Activated naive CD8-positive, alpha-beta T cell treated with anti-CD3 and anti-CD28 coated beads, Interleukin-2, amount 50 U/mL, for 16 hours (primary cell): ENCODE results near the gene ACTR1B.
A peak's percentile ranks its signal among the peaks of the same experiment; 100 is the strongest.
"Not testable (repeated sequence)": the region's sequence is repeated elsewhere in the genome, so short reads cannot be mapped to it uniquely, and the experiment has no call there.

Source experiments
- DNase-seq: peaks from one replicate; pipeline ENCODE4 v3.0.0-alpha.2; 2020; ENCODE audit warnings: low read depth, low spot score

ACTR1B gene

DNA sequence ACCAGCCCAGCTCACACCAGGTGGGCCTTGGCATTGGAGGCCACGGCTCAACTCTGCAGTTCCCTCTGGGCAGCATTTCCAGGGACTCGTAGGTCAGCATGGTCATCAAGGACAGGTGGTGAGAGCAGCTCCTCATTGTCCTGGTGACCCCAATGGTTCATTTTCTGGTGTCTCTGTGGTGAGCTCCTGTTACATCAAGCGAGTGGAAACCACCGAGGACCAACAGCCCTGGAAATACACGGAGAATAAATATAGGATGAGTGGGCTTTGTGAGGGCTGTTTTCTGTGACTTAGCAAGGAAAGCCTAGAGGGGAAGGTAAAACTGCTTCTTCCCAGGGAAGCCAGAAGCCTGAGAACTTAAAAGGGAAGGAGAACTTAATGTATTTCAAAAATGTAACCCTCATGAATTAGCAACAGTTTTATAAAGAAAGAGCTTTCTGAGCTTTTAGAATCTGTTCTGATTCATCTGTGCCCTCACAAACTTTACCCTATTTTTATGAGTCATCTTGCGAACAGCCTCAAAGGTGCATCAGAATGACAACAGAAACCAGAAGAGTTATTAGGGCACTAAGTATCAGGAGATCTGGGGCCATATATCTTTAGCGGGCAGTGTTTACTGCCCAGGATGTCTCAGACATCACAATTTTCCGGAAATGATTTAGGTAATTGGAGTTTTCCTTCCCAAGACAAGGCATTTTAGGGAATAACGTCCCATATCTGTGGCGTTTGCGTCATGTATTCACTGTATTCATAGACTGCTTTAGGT is 24.4 kb upstream of the ACTR1B start:
- no peak for DNase-seq

DNA sequence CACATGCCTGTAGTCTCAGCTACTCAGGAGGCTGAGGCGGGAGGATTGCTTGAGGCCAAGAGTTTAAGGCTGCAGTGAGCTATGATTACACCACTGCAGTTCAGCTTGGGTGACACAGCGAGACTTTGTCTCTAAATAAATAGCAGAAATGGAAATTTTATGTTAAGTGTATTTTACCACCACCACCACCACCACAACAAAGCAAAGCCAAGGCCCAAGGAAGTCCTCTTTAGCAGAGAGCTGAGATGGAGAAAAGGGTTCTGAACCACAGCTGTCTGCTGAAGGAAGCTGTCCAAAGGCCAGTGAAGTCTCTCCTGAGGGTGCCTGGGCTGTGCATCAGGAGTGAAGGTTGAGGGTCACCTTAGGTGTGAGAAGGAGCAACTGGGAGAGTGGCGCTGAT is 23.4 kb upstream of the ACTR1B start:
- not testable (repeated sequence) for DNase-seq

DNA sequence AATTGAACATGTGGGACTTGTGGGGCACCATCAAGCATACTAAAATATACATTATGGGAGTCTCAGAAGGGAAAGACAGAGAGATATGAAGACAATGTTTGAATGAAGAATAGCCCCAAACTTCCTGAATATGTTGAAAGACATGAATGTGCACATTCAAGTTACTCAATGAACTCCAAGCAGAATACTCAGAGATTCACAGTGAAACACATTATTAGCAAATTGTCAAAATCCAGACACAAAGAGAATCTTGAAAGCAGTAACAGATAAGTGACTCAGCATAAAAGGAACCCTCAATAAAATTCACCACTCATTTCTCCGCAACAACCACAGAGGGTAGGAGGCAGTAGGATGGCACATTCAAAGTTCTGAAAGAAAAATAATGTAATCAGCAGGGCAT is 14.5 kb upstream of the ACTR1B start:
- no peak for DNase-seq

DNA sequence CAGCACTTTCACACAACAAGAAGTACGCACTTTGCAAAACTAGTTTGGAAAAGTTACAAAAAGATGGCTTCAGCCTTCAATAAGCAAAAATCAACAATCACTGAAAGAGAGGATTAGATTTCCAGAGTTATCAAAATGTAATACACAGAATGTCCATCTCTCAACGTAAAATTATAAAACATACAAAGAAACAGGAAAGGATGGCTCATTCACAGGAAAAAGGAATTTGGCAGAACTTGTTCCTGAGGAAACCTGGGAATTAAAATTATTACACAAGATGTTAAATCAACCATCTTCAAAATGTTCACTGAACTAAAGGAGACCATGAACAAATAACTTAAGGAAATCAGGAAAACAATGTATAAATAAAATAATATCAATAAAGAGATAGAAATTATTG is 13.6 kb upstream of the ACTR1B start:
- no peak for DNase-seq

DNA sequence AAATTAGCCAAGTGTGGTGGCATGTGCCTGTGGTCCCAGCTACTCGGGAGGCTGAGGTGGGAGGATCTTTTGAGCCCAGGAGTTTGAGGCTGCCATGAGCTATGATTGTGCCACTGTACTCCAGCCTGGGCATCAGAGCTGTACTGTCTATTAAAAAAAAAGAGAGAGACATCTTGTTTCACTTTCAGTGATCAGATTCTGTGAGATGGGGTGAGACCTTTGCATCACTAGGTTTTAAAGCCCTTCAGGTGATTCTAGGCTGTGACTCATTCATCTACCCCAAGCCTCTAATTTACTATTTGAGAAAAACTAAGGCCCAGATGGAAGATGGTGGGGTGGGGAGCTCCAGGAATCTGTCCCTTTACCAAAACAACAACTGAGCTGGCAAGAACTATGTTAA is 12.8 kb upstream of the ACTR1B start:
- no peak for DNase-seq

DNA sequence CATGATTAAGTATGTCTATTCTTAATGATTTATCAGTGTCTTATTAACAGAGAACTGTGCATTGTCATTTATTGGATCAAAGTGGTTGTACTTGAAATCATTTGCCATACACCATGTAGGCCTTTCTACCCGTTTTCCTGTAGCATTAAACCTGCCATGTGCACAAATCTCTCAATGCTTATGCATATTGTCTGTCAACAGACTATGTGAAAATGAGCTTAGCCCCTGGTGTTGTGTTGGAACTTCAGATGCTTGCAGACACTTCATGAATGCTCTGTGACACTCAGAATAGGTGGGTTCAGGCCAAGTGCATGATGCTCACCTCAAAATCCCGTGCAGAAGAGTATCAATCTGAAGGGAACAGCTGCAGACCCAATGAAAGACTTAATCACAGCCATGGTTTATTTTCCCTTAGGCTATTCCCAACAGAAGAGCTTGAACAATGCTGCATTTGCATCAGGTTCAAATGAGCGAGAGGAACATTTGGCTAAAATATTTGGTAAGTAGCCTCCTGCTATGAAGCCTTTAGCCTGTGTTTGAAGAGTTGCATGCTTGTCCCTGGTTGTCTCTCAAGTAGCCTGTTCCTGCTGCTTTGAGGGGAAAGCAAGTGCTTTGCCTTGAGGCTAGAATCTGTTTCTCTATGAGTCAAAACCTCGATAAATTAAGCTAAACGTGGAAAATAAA is 11.7 kb upstream of the ACTR1B start:
- DNase-seq: no peak

DNA sequence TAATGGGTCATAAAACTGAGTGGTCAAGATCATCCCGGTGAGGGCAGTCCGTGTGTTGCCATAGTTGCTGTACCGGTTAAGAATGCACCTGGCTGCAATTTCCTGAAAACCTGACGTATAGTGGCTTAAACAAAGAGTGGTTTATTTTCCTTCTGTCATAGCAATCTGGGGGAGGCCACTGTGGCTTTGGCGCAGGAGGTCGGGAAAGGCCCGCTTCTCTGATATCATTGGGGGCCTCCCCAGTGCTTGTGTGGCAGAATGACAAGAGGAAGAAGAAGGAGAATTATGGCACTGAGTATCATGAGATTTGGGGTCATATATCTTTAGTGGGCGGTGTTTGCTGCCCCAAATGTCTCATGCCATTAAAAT is 10.1 kb upstream of the ACTR1B start:
- no peak for DNase-seq

DNA sequence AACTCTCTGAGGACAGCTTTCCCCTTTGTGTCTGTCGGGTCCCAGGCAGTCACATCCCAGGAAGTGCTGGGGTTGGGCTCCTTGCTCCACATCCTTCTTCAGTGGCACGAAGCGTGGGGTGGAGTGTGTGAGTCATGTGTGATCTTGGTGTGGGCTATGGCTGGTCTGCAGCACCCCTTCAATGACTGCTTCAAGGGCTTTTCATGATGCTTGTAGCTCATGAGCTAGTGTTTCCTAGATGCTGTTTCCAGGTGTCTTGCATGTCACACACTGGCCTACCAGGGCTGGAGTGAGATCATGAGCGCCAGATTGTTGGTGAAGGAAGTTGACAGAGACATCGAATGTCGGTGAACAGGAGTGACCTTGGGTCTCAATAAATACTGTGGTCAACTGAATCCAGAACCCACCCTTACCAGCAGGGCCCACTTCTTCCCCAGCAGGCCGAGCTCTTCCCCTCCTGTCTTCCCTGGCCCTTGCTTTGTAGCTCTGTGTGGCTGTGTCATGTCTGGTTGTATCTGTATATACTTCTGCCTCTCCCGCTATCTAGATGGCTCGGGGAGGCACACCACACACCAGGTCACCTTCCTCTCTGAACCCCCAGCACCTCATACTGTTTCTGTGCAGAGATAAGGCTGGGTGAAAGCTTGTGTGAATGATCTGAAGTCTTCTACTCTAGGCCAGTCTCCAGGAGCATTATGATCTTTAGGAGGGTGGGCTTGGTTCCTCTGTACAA is 9.5 kb upstream of the ACTR1B start:
- DNase-seq: no peak

DNA sequence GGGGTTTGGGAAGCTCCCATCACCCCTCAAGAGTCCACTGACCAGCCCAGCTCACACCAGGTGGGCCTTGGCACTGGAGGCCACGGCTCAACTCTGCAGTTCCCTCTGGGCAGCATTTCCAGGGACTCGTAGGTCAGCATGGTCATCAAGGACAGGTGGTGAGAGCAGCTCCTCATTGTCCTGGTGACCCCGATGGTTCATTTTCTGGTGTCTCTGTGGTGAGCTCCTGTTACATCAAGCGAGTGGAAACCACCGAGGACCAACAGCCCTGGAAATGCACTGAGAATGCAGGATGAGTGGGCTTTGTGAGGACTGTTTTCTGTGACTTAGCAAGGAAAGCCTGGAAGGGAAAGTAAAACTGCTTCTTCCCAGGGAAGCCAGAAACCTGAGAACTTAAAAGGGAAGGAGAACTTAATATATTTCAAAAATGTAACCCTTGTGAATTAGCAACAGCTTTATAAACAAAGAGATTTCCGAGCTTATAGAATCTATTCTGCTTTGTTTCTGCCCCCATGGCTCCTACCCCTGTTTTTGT is 8.8 kb upstream of the ACTR1B start:
- not testable (repeated sequence) for DNase-seq

DNA sequence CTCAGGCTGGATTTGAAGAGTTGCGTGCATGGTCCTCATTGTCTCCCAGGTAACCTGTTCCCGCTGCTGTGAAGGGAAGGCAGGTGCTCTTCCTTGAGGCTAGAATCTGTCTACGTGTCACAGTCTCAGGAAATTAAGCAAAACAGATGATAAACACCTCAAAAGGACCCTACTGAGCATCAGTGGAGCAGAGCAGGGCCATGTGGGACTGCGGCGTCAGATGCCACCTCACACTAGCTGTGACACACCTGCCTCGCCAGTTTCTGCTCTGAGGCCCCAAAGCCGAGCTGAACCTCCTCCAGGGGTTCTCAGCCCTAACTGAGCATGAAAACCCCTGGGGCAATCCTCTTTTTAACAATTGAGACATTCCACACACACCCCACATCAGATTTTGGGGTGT is 7.7 kb upstream of the ACTR1B start:
- no peak for DNase-seq

DNA sequence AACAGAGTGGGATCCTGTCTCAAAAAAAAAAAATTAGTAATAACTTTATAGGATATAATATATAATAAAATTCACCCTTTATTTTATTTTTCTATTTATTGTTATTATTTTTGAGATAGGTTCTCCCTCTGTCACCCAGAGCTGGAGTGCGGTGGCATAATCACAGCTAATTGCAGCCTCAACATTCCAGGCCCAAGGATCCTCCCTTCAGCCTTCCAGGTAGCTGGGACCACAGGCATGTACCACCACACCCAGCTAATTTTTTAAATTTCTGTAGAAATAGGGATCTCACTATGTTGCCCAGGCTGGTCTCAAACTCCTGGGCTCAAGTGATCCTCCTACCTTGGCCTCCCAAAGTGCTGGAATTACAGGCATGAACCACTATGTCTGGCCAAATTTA is 6.6 kb upstream of the ACTR1B start:
- DNase-seq: no peak

DNA sequence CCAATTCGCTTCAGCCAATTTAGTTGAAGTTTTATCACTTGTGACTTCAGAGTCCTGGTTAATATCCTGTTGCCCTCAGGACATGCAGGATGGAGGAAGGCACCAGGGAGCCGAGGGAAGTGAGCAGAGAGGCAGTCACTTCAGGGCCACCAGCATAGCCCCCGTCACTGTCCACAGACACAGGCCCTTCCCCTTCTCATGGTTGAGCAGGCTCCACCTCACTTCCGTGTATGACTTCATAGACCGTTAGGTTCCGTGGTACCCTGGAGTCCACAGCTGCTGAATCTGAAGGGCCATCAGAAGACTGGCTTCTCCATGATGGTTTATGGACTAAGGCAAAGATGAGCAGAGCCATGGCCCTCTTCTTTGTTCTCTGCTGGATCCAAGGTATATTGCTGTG is 5.6 kb upstream of the ACTR1B start, which contains the start of gene C2orf92:
C2orf92 (plus strand) TSS at position 266 of the 400 bp plus-strand sequence; CDS start at position 342, 76 bp downstream.
- no peak for DNase-seq

DNA sequence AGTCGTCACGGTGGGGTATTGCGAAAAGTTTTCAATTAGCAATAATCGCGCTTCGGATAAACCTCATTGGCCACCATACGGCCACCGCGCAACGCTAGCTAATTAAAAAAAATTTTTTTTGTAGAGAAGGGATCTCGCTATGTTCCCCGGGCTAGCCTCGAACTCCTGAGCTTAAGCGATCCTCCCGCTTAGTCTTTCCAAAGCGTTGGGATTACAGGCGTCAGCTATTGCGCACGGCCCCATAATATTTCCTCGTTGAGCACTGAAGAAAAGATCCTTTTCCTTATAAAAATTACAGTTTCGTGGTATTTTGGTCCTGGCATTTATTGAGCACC is 759 bp upstream of the ACTR1B start:
- DNase-seq: no peak

DNA sequence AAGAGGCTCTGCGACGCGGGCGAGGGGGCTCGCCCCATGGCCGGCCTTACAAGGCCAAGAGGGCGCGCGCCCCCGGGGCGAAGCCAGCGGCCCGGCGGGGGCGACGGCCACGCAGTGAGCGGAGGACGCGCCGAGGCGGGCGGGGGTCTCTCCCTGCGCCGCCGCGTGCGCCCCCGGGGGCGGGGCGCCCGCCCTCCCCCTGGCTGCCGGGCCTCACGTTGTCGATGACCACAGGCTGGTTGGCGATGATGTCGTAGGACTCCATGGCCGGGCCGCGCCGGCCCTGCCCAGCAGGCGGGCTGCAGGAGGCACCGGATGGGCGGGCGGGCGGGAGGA is 250 bp downstream of the ACTR1B start:
- DNase-seq: no peak

DNA sequence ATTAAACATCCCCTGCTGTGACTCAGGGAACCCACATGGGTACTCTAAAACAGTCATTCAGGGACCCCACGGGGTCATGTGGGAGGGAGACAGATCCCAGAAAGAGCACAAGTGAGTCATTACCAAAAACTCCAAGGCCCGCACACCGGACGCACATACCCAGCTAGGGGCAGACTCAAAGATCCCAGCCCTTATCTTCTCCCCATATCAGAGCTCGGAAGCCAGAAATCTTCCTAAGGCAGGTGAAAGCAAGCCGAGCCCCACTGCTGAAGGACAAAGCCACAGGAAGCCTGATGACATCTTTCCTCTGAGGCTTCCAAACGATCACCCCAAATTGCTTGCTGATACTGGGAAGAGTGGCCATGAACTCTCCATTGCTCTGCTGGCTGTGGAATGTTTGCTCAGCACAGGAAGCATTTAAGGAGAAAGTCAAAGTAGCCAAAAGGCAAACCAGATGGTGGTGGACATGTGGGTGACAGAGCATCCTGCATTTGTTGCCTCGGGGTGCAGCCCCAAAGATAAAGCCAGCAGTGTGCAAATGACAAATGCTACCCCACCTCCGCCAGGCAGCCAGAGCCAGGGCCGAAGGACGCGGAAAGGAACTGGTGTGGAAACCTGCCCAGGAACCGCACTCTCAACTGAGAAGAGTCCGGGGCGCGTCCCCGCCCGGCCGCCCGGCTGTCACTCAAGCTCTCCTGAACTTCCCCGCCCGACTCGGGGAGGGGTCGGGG is 784 bp downstream of the ACTR1B start:
- DNase-seq: peak; percentile 67

DNA sequence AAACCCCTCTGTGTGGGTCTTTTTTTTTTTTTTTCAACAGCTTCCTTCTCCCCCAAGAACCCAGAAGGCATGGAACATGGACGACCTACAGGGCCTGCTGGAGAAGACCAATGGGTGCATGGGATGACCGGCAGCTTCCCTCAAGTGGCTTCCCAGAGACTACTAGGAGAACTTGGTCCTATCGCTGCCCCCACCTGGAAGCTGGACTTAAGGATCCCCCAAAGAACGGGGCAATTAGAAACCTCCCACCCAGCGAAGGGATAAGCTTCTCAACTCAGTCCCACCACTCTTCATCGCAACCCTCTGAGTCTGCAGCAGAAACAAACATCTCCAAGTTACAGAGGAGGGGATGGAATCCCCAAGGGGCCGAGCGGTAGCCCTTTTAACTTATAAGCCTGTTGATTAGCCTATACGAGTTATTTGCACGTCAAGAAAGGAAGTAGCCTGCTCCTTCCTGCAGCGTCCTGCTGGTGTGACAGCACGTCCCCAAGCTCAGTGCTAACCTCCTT is 1.4 kb downstream of the ACTR1B start:
- no peak for DNase-seq

DNA sequence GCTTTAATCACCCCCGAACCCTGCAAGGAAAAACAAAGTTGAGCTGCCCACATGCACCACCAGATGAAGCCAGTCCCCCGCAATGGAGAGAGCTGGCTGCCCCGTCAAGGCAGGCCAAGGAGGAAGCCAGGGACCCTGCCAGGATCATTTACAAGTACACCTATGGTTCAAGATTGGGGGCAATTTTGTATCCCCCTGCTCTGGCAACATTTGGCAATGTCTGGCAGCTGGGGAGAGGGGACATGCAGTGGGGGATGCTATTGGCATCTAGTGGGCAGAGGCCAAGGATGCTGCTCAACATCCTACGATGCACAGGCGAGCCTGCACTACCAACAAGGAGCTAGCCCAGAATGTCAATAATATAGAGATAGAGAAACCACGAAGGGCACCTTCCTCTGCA is 1.9 kb downstream of the ACTR1B start:
- no peak for DNase-seq

DNA sequence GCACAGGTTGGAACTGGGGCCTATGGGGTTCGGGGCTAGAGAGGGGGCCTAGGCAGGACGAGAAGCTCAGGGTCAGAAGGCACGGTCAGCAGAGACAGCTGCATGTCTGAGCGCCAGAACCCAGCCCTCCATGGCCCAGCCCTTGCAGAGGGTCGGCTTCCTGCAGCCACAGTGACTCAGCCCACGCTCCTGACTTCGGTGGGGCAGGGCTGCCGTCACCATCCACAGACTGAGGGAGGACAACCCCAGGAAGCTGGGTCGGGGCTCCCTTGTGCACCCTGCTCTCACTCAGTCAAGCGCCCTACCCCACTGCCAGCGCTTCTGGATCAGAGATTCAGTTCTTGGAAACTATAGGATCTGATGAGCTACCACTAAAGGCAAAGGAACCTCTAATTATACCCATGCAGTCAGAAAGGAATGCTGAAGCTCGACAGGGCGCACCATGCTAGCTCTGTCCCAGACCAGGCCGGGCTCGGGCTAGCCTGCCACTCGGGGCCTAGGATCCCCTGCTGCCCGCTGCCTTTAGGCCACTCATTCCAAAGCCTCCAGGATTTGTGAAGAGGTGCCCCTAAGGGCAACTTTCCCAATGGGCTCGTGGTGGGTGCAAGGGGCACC is 3.0 kb downstream of the ACTR1B start:
- DNase-seq: no peak

DNA sequence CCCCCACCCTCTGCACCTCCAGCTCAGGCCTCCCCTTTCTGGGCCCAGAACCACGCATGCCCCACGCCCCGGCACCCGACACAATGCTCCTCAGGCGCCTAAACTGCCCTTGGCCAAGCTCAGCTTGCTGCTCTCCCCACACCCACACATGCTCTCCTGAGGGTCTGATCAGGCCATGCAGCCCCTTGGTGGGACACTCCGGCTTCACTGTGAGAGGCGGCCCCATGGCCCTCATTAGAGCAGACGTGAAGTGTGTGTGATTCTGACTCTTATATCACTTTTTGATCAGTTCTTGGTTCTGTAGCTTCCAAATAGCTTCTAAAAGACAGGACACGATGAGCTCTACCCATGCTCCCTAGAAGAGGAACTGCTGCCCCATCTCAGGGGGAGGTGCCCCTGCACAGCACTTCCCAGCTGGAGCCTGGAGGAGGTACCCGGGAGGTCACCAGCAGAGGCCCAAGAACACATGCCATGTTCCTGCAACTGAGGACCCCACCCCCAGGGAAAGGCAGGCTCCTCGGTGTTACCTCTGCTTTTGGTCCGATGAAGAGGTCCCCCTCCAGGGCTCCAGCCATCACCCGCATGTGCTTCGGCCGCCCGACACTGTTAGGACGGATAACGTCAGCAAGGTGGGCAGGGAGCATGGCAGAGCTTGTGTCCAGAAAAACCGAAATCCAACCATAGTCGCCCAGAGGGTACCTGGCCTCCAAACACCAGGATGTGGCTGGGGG is 3.6 kb downstream of the ACTR1B start:
- DNase-seq: no peak

DNA sequence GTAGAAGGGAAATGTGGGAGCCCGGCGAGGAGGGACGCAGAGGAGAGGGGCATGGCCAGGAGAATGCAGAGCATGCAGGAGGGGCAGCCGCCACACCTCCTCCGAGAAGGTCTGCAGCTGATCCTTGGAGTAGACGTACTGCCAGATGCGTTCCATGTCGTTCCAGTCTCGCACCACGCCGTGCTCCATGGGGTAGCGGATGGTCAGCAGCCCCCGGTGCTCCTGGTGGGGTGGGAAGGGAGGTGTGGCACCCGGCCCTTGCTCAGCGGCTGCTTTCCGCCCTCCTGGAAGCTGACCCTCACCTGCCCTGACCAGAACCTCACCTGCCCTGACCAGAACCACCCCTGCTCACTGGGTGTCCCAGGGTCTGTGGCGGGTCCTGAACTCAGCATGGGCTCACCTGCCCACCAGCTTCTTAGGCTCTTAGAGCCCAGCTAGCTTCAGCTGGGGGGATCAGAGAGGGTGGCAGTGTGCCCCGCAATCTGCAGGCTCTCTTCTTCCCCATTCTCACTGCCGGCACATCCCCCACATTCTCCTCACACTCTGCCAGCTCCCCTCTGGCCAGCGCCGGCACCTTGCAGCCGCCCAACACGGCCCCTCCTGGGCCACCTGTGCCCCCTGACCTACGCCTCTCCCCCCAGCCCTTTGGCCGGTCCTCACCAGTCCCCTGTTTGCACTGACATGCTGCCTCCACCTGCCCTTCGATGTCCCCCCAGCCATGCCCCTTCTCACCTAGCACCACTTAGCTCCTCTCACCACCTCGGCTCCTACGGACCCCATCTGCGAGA is 4.4 kb downstream of the ACTR1B start:
- DNase-seq: no peak
